ENCODE measurements around the gene UTY. TPM values are rescaled to one million over a fixed set of nuclear protein-coding genes. Genes with fewer than 3 reads are reported as not detected.

Gene UTY
- total RNA-seq, 1 experiment from 2014 or later, result not detected

DNA sequence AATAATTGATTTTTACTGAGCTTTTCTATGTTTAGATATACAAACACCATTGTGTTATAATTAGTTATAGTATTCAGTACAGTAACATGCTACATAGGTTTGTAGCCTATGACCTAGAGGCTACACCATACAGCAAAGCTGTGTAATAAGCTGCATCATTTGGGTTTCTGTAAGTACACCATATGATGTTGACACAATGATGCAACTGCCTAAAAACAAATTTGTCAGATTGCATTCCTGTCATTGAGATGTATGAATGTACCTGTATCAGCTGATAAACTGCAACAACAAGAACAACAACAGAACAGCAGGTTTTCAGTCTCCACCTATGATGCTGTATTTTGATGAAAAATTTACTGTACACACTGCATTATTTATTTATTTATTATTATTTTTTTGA, 64.3 kb downstream of the UTY start:
- DNase-seq (ENCODE audit: low spot score), result no peak

DNA sequence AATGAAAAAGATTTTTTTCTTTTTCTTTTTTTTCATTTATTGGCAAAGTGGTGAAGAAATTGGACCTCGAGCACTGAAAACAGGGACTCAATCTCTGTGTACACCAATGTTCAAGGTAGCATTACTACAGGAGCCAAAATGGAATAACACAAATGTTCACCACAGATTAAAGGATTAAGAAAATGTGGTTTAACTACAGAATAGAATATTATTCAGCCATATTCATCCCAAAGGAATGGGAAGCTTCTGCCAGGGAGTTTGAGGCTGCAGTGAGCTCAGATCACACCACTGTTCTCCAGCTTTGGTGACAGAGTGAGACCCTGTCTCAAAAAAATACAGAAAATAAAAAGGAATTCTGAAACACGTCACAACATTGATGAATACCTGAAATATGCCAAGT, 81.0 kb downstream of the UTY start:
- no peak for DNase-seq (ENCODE audit: low spot score)

DNA sequence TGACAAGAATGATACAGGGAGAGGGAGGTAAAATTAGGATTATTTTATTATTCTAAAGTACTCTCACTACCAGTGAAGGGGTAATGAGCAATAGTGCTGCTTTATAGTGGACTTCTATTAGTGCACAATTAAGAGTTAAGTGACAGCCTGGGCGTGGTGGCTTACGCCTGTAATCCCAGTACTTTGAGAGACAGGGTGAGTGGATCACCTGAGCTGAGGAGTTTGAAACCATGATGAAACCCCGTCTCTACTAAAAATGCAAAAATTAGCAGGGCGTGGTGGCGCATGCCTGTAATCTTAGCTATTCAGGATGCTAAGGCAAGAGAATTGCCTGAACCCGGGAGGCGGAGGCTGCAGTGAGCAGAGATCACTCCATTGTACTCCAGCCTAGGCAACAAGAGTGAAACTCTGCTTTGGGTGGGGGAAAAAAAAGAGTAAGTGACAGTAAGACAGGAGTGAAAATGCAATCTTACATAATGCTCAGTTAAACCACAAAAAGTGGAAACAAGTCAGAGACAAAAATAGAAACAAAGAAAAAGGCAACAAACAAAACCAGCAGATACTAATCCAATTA, 98.6 kb downstream of the UTY start:
- no peak for DNase-seq (ENCODE audit: low spot score)

DNA sequence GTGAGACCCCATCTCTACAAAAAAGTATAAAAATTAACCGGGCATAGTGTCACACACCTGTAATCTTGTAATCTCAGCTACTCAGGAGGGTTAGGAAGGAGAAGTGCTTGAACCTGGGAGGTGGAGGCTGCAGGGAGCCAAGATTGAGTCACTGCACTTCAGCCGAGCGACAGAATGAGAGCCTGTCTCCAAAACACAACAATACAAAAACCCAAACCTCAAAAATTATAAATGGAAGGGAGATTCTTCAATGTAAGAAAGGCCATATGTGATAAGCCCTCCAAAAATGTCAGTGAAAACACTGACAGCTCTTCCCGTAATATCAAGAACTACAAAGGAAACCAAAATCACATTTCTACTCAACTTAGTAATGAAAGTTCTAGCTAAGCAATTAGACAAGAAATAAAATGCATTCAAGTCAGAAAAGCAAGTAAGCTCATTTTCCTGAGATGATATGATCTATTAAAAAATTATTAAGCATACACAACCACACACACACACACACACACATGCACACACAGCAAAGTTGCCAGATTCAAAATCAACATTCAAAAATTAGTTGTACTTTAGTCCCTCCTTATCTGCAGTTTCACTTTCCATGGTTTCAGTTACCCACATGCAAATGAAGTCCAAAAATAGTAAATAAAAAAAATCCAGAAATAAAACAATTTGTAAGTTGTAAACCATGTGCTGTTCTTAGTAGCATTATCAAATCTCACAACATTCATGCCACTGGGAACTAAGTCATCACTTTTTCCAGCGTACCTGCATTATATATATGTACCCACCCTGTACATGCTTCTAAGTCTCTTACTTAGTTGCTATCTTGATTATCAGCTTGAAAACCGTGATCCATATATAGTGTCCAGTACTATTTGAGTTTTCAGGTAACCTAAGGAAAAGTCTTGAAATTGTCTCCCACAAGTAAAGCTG, 108.7 kb downstream of the UTY start:
- no peak for DNase-seq (ENCODE audit: low spot score)

DNA sequence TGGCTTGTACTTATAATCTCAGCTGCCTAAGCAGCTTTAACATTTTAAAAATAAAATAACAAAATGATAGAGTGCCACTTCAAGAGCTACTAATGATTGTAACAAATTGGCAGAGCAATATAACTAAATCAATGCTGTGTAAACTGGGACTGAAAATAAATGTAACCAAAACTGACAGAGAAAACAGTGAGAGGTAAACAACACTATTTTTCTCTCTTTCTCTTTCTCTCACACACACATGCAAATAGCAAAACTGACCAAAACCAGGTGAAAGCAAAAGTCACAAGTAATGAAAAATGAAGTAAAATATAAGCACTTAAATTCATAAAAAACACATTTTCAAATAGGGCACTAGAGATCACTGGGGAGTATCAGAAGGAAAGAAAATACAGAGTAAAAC, 109.6 kb downstream of the UTY start:
- DNase-seq (ENCODE audit: low spot score), result no peak

DNA sequence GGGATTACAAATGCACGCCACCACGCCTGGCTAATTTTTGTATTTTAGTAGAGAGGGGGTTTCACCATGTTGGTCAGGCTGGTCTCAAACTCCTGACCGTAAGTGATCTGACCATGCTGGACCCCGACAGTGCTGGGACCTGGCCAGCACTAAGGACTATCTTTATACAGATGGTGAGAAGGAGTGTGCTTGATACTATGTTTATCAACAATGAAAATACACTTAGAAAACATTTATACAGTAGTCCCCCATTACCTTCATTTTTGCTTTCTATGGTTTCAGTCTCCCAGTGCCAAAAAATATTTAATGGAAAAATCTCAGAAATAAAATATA, 111.4 kb downstream of the UTY start:
- no peak for DNase-seq (ENCODE audit: low spot score)

- no peak for DNase-seq (ENCODE audit: low spot score)
These were observed 116.2 kb downstream of the UTY start for GRCh38 chrY:13363641-13364040.

- no peak for DNase-seq (ENCODE audit: low spot score)
These were observed 117.2 kb downstream of the UTY start for GRCh38 chrY:13362662-13363061.

DNA sequence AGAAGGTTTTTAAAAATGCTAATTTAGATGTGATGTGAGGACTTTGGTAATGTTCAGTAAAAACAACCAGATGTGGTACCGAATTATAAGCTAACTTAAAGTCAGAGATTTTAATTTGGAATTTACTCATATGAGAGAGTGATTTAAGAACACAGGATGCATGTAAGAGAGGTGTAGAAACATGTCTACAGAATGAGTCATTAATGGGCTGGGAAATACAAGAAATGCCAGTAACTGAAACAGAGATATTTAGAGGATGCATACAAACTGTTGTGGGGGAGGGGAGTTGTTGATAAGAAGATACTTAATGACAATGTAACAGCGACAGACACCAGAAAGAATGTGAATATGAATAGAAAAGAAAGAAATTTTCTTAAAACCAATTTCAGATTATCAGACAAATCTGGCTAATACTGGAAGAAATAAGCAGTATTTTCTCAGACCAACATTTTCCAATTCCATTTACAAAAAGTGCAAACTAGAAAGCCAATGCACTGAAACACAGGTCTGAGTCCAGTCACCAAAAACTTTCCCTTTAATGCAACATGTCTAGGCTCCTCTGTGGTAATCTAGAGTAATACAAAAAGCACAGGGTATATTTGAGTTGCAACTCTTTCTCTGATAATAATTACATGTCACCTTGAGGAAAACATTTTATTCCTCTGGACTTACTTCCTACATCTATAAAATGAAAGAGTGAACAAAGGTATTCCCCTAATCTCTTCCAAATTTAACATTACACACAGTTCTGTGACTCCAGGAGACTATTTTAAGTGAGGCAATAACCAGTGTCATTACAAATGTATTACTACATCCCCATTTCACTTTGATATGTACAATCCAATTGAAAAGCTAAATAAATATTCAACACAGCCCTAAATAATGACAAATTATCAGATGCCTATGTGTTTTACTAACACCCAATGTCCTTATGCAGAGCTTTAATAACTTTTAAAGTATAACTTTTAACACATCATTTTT, 117.9 kb downstream of the UTY start:
- no peak for DNase-seq (ENCODE audit: low spot score)

DNA sequence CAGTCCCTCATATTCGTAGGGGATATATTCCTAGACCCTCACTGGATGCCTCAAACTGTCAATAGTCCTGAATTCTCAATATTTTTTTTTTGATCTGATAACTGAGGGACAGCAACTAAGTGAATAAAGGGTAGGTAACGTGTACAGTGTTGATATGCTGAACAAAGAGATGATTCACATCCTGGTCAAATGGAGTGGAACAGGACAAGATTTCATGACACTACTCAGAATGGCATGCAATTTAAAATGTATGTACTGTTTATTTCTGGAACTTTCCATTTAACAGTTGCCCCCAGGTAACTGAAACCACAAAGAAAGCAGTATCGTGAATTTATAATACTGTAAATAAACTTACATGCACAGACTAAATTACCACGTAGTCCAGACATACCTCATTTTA, 128.4 kb downstream of the UTY start:
- no peak for DNase-seq (ENCODE audit: low spot score)

GRCh38 chrY:13347106-13347505, 132.7 kb downstream of the UTY start:
- no peak for DNase-seq (ENCODE audit: low spot score)

- no peak for DNase-seq (ENCODE audit: low spot score)
These were observed 134.3 kb downstream of the UTY start for GRCh38 chrY:13345549-13345948.

DNA sequence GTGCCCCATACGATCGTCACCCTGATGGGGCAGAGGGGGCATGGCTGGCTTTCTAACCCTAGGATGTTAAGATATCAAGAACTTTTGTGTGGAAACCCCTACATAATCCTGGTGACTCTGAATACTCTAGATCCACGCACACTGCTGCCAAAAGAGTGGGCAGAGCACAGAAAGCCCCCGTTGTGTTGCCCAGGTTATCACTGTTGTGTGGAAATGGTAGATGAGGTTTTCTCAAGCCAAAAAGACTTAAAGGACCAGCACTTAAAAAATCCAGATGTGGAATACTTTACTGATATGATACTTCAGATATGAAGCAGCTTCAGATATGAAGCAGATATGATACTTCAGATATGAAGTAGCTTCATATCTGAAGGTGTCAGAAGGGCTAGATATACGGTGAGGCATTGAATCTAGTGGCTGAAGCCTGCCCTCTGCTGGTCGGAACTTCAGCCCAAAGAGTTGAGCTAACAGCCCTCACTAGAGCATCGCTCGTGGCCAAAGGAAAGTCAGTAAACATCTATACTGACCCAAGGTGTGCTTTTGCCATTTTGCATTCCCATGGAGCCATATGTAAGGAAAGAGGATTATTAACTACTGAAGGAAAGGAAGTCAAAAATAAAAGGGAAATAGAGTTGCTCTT, 136.4 kb downstream of the UTY start:
- no peak for DNase-seq (ENCODE audit: low spot score)

- no peak for DNase-seq (ENCODE audit: low spot score)
These were observed 139.9 kb downstream of the UTY start for GRCh38 chrY:13339939-13340338.

- no peak for DNase-seq (ENCODE audit: low spot score)
These were observed 140.5 kb downstream of the UTY start for GRCh38 chrY:13339381-13339780.

- DNase-seq (ENCODE audit: low spot score), result no peak
These were observed 141.1 kb downstream of the UTY start for GRCh38 chrY:13338711-13339110.

GRCh38 chrY:13337934-13338333, 141.9 kb downstream of the UTY start:
- no peak for DNase-seq (ENCODE audit: low spot score)

- DNase-seq (ENCODE audit: low spot score), result no peak
These were observed 146.0 kb downstream of the UTY start for GRCh38 chrY:13333791-13334190.

DNA sequence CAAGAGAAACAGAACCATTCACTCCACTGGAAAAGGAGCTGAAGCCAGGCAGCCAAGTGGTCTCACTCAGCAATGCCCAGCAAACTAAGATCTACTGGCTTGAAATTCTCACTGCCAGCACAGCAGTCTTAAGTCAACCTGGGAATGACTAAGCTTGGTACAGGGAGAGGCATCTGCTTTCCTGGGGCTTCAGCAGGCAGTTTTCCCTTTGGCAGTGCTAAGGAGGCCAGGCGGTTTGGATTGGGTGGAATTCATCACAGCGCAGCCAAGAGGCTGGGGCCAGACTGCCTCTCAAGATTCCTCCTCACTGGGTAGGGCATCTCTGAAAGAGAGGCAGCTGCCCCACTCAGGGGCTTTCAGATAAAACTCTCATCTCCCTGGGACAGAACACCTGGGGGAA, 149.2 kb downstream of the UTY start:
- no peak for DNase-seq (ENCODE audit: low spot score)

GRCh38 chrY:13312966-13313365, 166.9 kb downstream of the UTY start:
- DNase-seq (ENCODE audit: low spot score), result no peak

- no peak for DNase-seq (ENCODE audit: low spot score)
These were observed 171.9 kb downstream of the UTY start for GRCh38 chrY:13307959-13308358.

- DNase-seq (ENCODE audit: low spot score), result no peak
These were observed 179.0 kb downstream of the UTY start for GRCh38 chrY:13300795-13301194.

All from HT-29 (cell line).